Measurements from ENCODE around the gene PHACTR3. TPM values are rescaled to one million over a fixed set of nuclear protein-coding genes. Genes with fewer than 3 reads are reported as not detected.

PHACTR3 gene
- total and polyA plus RNA-seq, 2 of the 8 experiments (the other 6 are each of a cell fraction or from before 2014, with no cell fraction given) = 0.05 to 0.13 TPM

- TF ChIP-seq CHD7 (IDR thresholded peaks at IDR 0.05; ENCODE audit: insufficient replicate concordance, low read length) (no peak), RFX5 (IDR thresholded peaks at IDR 0.05; ENCODE audit: borderline replicate concordance, low read depth, low read length) (no peak), NANOG (IDR thresholded peaks at IDR 0.05; ENCODE audit: insufficient read depth, low read depth, low read length, poor library complexity, severe bottlenecking) (no peak)
Observed at GRCh38 chr20:59804871-59805665, 200.7 kb downstream of the PHACTR3 start (continued).
